H1 (cell line): ENCODE results near the gene IKZF2. TPM values are rescaled to one million over a fixed set of nuclear protein-coding genes. Genes with fewer than 3 reads are reported as not detected.

Experiments used
- CTCF ChIA-PET: fragments of 300-600 bp; sonication (Branson Sonifier 250); formaldehyde crosslinking; loops from one replicate; lab custom pipeline; 2021; ENCODE audit not compliant: partially characterized antibody; lab: Charles Lee
- POLR2A ChIA-PET: fragments of 300-600 bp; sonication (Branson Sonifier 250); formaldehyde crosslinking; loops from one replicate; lab custom pipeline; 2021; ENCODE audit warnings: inconsistent platforms; ENCODE audit not compliant: partially characterized antibody; lab: Charles Lee
- DNase-seq, 2 experiments: peaks; one replicate each; pipeline versions ENCODE4 v3.0.0 to v3.0.0-alpha.2; 2010 to 2022; ENCODE audit warnings: low spot score in 2 of 2, low read depth in 1 of 2, mixed read lengths in 1 of 2
- FAIRE-seq: peaks from 2 replicates; lab custom pipeline; 2011; peaks lifted over from hg19 to GRCh38; lab: Jason Lieb, UNC
- H2AFZ ChIP-seq: 2 replicates; pipeline ENCODE4 v1.8.1; 2012; ENCODE audit warnings: low read length, inconsistent platforms
- H2AK5ac ChIP-seq: 2 replicates; pipeline ENCODE4 v1.6.1; 2013; ENCODE audit warnings: low read depth, low read length
- H2BK120ac ChIP-seq: replicated peaks from 2 replicates; pipeline ENCODE3; 2013; ENCODE audit warnings: low read depth, low read length, inconsistent platforms
- H2BK12ac ChIP-seq: 2 replicates; pipeline ENCODE4 v1.6.1; 2013; ENCODE audit warnings: low read depth, low read length
- H2BK15ac ChIP-seq: 2 replicates; pipeline ENCODE4 v1.6.1; 2013; ENCODE audit warnings: low read length
- H2BK20ac ChIP-seq: 2 replicates; pipeline ENCODE4 v1.6.1; 2013; ENCODE audit warnings: low read length
- H2BK5ac ChIP-seq: 2 replicates; pipeline ENCODE4 v1.6.1; 2013; ENCODE audit warnings: low read depth, low read length
- H3K14ac ChIP-seq: 2 replicates; pipeline ENCODE4 v1.6.1; 2013; ENCODE audit warnings: inconsistent platforms; ENCODE audit not compliant: insufficient read length
- H3K18ac ChIP-seq: 2 replicates; pipeline ENCODE4 v1.6.1; 2013; ENCODE audit warnings: low read length; ENCODE audit errors: extremely low read depth
- H3K23ac ChIP-seq: 2 replicates; pipeline ENCODE4 v1.6.1; 2013; ENCODE audit warnings: inconsistent platforms; ENCODE audit not compliant: insufficient read length
- H3K23me2 ChIP-seq: 2 replicates; pipeline ENCODE4 v1.6.1; 2013; ENCODE audit warnings: low read depth, low read length
- H3K27ac ChIP-seq: 2 replicates; pipeline ENCODE4 v1.6.1; 2011; ENCODE audit warnings: low read depth, low read length, inconsistent platforms
- H3K27me3 ChIP-seq, 4 experiments: replicated peaks in 1 of 4; 1 replicate in 1 of 4; 2 replicates in 3 of 4; pipeline versions ENCODE4 v1.6.1 to v1.8.1; 2011 to 2013; ENCODE audit warnings: low read length in 3 of 4, mild to moderate bottlenecking in 3 of 4, inconsistent platforms in 2 of 4, mixed read lengths in 2 of 4, moderate library complexity in 1 of 4; ENCODE audit not compliant: control insufficient read depth in 3 of 4, insufficient read depth in 3 of 4; ENCODE audit errors: extremely low read depth in 1 of 4
- H3K36me3 ChIP-seq, 4 experiments: 2 replicates each; pipeline versions ENCODE4 v1.6.1 to v1.8.1; 2011 to 2013; ENCODE audit warnings: mild to moderate bottlenecking in 4 of 4, low read length in 3 of 4, moderate library complexity in 2 of 4, control low read depth in 1 of 4, inconsistent platforms in 1 of 4; ENCODE audit not compliant: insufficient read depth in 4 of 4, control insufficient read depth in 2 of 4
- H3K4ac ChIP-seq: replicated peaks from 2 replicates; pipeline ENCODE3; 2013; ENCODE audit warnings: low read length, low read depth, mixed read lengths, inconsistent platforms; ENCODE audit not compliant: insufficient read length
- H3K4me1 ChIP-seq, 4 experiments: replicated peaks in 1 of 4; 1 replicate in 1 of 4; 2 replicates in 3 of 4; pipeline versions ENCODE4 v1.6.1 to v1.8.1; 2011 to 2013; ENCODE audit warnings: low read length in 3 of 4, inconsistent platforms in 2 of 4, mixed read lengths in 1 of 4; ENCODE audit not compliant: insufficient read depth in 4 of 4, control insufficient read depth in 3 of 4
- H3K4me2 ChIP-seq, 2 experiments: 2 replicates each; pipeline versions ENCODE4 v1.6.1 to v1.8.1; 2011 to 2013; ENCODE audit warnings: low read depth in 2 of 2, low read length in 2 of 2, control low read depth in 1 of 2, inconsistent platforms in 1 of 2, mild to moderate bottlenecking in 1 of 2; ENCODE audit not compliant: insufficient read depth in 1 of 2
- H3K4me3 ChIP-seq, 4 experiments: fragments of 200-600, 300-600 bp in 1 of 4; sonication (generic), shearing (Covaris generic), sonication (Bioruptor Twin) in 1 of 4; 2 replicates each; pipeline versions ENCODE4 v1.5.1 to v1.8.1; 2011 to 2016; ENCODE audit warnings: low read length in 4 of 4, low read depth in 3 of 4, control low read depth in 2 of 4, inconsistent platforms in 2 of 4, mild to moderate bottlenecking in 2 of 4, mixed read lengths in 1 of 4, moderate library complexity in 1 of 4; ENCODE audit not compliant: insufficient read depth in 2 of 4; ENCODE audit errors: extremely low read depth in 1 of 4
- H3K56ac ChIP-seq: replicated peaks from 2 replicates; pipeline ENCODE3; 2013; ENCODE audit warnings: low read depth, mild to moderate bottlenecking, mixed read lengths, low read length, inconsistent platforms; ENCODE audit not compliant: insufficient read length
- H3K79me1 ChIP-seq: 2 replicates; pipeline ENCODE4 v1.6.1; 2013; ENCODE audit warnings: low read depth, low read length, control low read depth
- H3K79me2 ChIP-seq, 2 experiments: 2 replicates each; pipeline versions ENCODE4 v1.6.1 to v1.8.1; 2012 to 2013; ENCODE audit warnings: low read length in 2 of 2, mild to moderate bottlenecking in 2 of 2, inconsistent platforms in 1 of 2; ENCODE audit not compliant: insufficient read depth in 2 of 2, control insufficient read depth in 1 of 2
- H3K9ac ChIP-seq, 4 experiments: replicated peaks in 1 of 4; 1 replicate in 1 of 4; 2 replicates in 3 of 4; pipeline versions ENCODE4 v1.6.1 to v1.8.1; 2011 to 2013; ENCODE audit warnings: low read depth in 3 of 4, low read length in 3 of 4, control low read depth in 2 of 4, mild to moderate bottlenecking in 2 of 4, moderate library complexity in 2 of 4, inconsistent platforms in 1 of 4; ENCODE audit errors: extremely low read depth in 1 of 4
- H3K9me3 ChIP-seq, 2 experiments: 2 replicates each; pipeline versions ENCODE4 v1.6.1 to v1.8.1; 2012 to 2013; ENCODE audit warnings: mild to moderate bottlenecking in 2 of 2, moderate library complexity in 2 of 2, control low read depth in 1 of 2, inconsistent platforms in 1 of 2, low read depth in 1 of 2, low read length in 1 of 2, mixed read lengths in 1 of 2; ENCODE audit not compliant: insufficient read depth in 2 of 2
- H4K20me1 ChIP-seq, 2 experiments: replicated peaks in 1 of 2; 2 replicates each; pipeline versions ENCODE3 to v1.8.1; 2011 to 2013; ENCODE audit warnings: inconsistent platforms in 2 of 2, low read length in 2 of 2, mild to moderate bottlenecking in 1 of 2; ENCODE audit not compliant: insufficient read depth in 2 of 2, control insufficient read depth in 1 of 2
- H4K5ac ChIP-seq: 2 replicates; pipeline ENCODE4 v1.6.1; 2013; ENCODE audit warnings: low read length, low read depth, mixed read lengths, inconsistent platforms; ENCODE audit not compliant: insufficient read length
- H4K8ac ChIP-seq: 2 replicates; pipeline ENCODE4 v1.8.0; 2013; ENCODE audit warnings: mild to moderate bottlenecking, moderate library complexity, low read length, inconsistent platforms; ENCODE audit not compliant: insufficient read depth; ENCODE audit errors: extremely low read depth
- H4K91ac ChIP-seq: replicated peaks from 2 replicates; pipeline ENCODE3; 2013; ENCODE audit warnings: low read length, mixed read lengths, inconsistent platforms; ENCODE audit not compliant: insufficient read length
- CTBP2 ChIP-seq: IDR thresholded peaks from 2 replicates; pipeline ENCODE4 v1.7.0; 2011; ENCODE audit warnings: borderline replicate concordance, mild to moderate bottlenecking, moderate library complexity, mixed read lengths, low read length; ENCODE audit not compliant: insufficient read depth, insufficient read length
- HDAC2 ChIP-seq, 2 experiments: fragments of 300-600 bp in 1 of 2; sonication (generic) in 1 of 2; IDR thresholded peaks; 2 replicates each; pipeline ENCODE4 v1.6.1; 2011 to 2012; ENCODE audit warnings: low read depth in 2 of 2, low read length in 2 of 2, mild to moderate bottlenecking in 2 of 2, moderate library complexity in 2 of 2, borderline replicate concordance in 1 of 2, inconsistent platforms in 1 of 2
- YY1 ChIP-seq: IDR thresholded peaks from 2 replicates; pipeline ENCODE4 v1.6.1; 2011; ENCODE audit warnings: low read depth, mild to moderate bottlenecking, low read length
- WGBS, 2 experiments: shearing (Covaris generic) in 1 of 2; methylation state at CpG; one replicate each; pipeline versions ENCODE4 v1.1.6 to v1.1.7; 2013 to 2015; ENCODE audit warnings: low lambda C conversion rate in 2 of 2, mixed read lengths in 2 of 2, inconsistent platforms in 1 of 2, low coverage in 1 of 2, missing lambda C conversion rate in 1 of 2; ENCODE audit not compliant: insufficient replicate concordance in 2 of 2, insufficient coverage in 1 of 2, insufficient read length in 1 of 2; ENCODE audit errors: extremely low coverage in 1 of 2, missing lambda C conversion rate in 1 of 2; 5-methylcytosine and 5-hydroxymethylcytosine counted together
- polyA plus RNA-seq, 7 experiments: library from polyadenylated mRNA; depleted of rRNA in 3 of 7; stranded (reverse) in 5 of 7; unstranded in 2 of 7; fragments of >200 nt in 5 of 7; fragments of 200-250 nt in 2 of 7; gene quantifications; 1 replicate in 5 of 7; 2 replicates in 1 of 7; 4 replicates in 1 of 7; pipeline versions ENCODE4 v1.2.1 to v1.2.3, GENCODE V29; 2011 to 2013; ENCODE audit warnings: missing spikeins in 2 of 7, mixed read lengths in 2 of 7
- total RNA-seq: library from RNA; stranded (reverse); fragmentation: NEBNext Ultra II Directional; extraction: Animal tissue kit (Norgen Biotek cat#: 25700); gene quantifications from 2 replicates; pipeline ENCODE4 v1.2.1, GENCODE V29; 2021

IKZF2 gene
- total and polyA plus RNA-seq, 2 of the 8 experiments (the other 6 are each of a cell fraction or from before 2014, with no cell fraction given), result 1.7 to 4.4 TPM

- Histone ChIP-seq H3K4ac (no peak overlapping the region), H4K8ac (no peak overlapping the region), H2BK12ac (no peak overlapping the region), H2AFZ (no peak overlapping the region), H4K91ac (no peak overlapping the region), H3K4me1 (peaks cover 3 to 37% (median 10%) of the 10 kb centered on the region in 4 experiments), H3K4me3 (no peak overlapping the region), H3K79me1 (no peaks in the 10 kb centered on the region), H4K5ac (peak overlapping the region; percentile 5), H3K79me2 (no peaks in the 10 kb centered on the region), H2BK15ac (no peak overlapping the region), H4K20me1 (no peaks in the 10 kb centered on the region), H3K23me2 (peaks cover 2% of the 10 kb centered on the region; the same call in 1 of the 2 replicates), H3K36me3 (no peaks in the 10 kb centered on the region), H3K27me3 (no peaks in the 10 kb centered on the region), H2BK20ac (no peak overlapping the region; the same call in 1 of the 2 replicates), H3K9ac (no peak overlapping the region), H3K56ac (no peak overlapping the region), H3K18ac (no peak overlapping the region), H3K27ac (no peak overlapping the region), H2AK5ac (no peak overlapping the region), H3K4me2 (no peak overlapping the region), H2BK120ac (no peak overlapping the region), H3K9me3 (no peaks in the 10 kb centered on the region), H3K14ac (no peak overlapping the region), H2BK5ac (no peak overlapping the region), H3K23ac (no peak overlapping the region)
- CTCF ChIA-PET, result no interaction called here
- no peak for FAIRE-seq
- WGBS, 2 experiments, result 80% methylated on average over 3 of the region's 3 CpGs; no CpG with 5 or more reads in 1 of the 2 experiments
- POLR2A ChIA-PET, result interaction anchor here (1.7 kb wide), 1 partner anchor 13 kb away, joined by 3 read pairs; no protein-coding TSS in a partner anchor
- no peak for DNase-seq
- TF ChIP-seq CTBP2, result no peak
- TF ChIP-seq HDAC2 (IDR thresholded peaks at IDR 0.05; ENCODE audit: borderline replicate concordance in 1 of 2, low read depth in 2 of 2, low read length in 2 of 2), result no peak
- TF ChIP-seq YY1, result no peak
Observed at GRCh38 chr2:213185147-213185822, 33.9 kb upstream of the IKZF2 start.
